ENCODE data around the gene CCL26. TPM values are rescaled to one million over a fixed set of nuclear protein-coding genes. Genes with fewer than 3 reads are reported as not detected.
"Not testable (repeated sequence)": the region's sequence is repeated elsewhere in the genome, so short reads cannot be mapped to it uniquely, and the experiment has no call there.

Gene CCL26
- total RNA-seq, 4 donors from 2014 or later: 3.8 to 6.3 TPM; not detected in 2

- H3K9me3 ChIP-seq: no peaks in the 10 kb centered on the region
- TF ChIP-seq CTCF (IDR thresholded peaks at IDR 0.05) (no peak), POLR2A (IDR thresholded peaks at IDR 0.05) (no peak), EP300 (IDR thresholded peaks at IDR 0.05) (no peak)
- no peak for DNase-seq (ENCODE audit: low spot score in 2 of 2)
- WGBS, 2 donors: 67 to 75% methylated on average over 12 of the region's 12 CpGs
- H3K4me1 ChIP-seq: peaks cover 0 to 19% (median 0%) of the 10 kb centered on the region in 4 donors
- H3K36me3 ChIP-seq: no peaks in the 10 kb centered on the region
- H3K4me3 ChIP-seq: no peak overlapping the region
- H3K27me3 ChIP-seq: no peaks in the 10 kb centered on the region
- no peak overlapping the region for H3K27ac ChIP-seq
Measured at GRCh38 chr7:75776295-75776971, 4.4 kb upstream of the CCL26 start.

GRCh38 chr7:75773958-75774357 lies 1.9 kb upstream of the CCL26 start:
- H3K27me3 ChIP-seq; H3K4me3 ChIP-seq; DNase-seq (ENCODE audit: low spot score in 2 of 2); H3K9me3 ChIP-seq; H3K27ac ChIP-seq; H3K36me3 ChIP-seq: not testable (repeated sequence)
- peaks cover 0 to 22% (median 0%) of the 10 kb centered on the region in 4 donors for H3K4me1 ChIP-seq
- WGBS, 2 donors: 87 to 88% methylated on average over 6 of the region's 6 CpGs

GRCh38 chr7:75771224-75771623 lies 787 bp downstream of the CCL26 start:
- Histone ChIP-seq H3K27ac (peak overlapping the region in 2 of 4 donors; percentile 74 to 80), H3K36me3 (no peaks in the 10 kb centered on the region), H3K4me1 (peaks cover 0 to 22% (median 0%) of the 10 kb centered on the region in 4 donors), H3K4me3 (no peak overlapping the region), H3K27me3 (no peaks in the 10 kb centered on the region), H3K9me3 (no peaks in the 10 kb centered on the region)
- no peak for DNase-seq (ENCODE audit: low spot score in 2 of 2)
- TF ChIP-seq EP300 (IDR thresholded peaks at IDR 0.05): no peak
- TF ChIP-seq CTCF (IDR thresholded peaks at IDR 0.05): no peak
- 92 to 95% methylated on average over 1 of the region's 1 CpG for WGBS, 2 donors

- Histone ChIP-seq H3K4me1 (peaks cover 0 to 6% (median 0%) of the 10 kb centered on the region in 4 donors), H3K27ac (no peak overlapping the region), H3K36me3 (no peaks in the 10 kb centered on the region), H3K4me3 (no peak overlapping the region), H3K27me3 (no peaks in the 10 kb centered on the region), H3K9me3 (no peaks in the 10 kb centered on the region)
- DNase-seq (ENCODE audit: low spot score in 2 of 2): no peak
- no peak for TF ChIP-seq POLR2A (IDR thresholded peaks at IDR 0.05)
- peak in 1 of 2 donors; percentile 37 for TF ChIP-seq EP300 (IDR thresholded peaks at IDR 0.05)
- peak; percentile 63 to 83 (median 78) for TF ChIP-seq CTCF (IDR thresholded peaks at IDR 0.05)
- WGBS, 2 donors: 20 to 26% methylated on average over 2 of the region's 2 CpGs
Measured at GRCh38 chr7:75762350-75762917, 9.6 kb downstream of the CCL26 start.

GRCh38 chr7:75761801-75762200 lies 10.2 kb downstream of the CCL26 start:
- WGBS, 2 donors: 88 to 97% methylated on average over 3 of the region's 3 CpGs
- not testable (repeated sequence) for H3K4me3 ChIP-seq; H3K27me3 ChIP-seq; H3K36me3 ChIP-seq; H3K9me3 ChIP-seq; DNase-seq (ENCODE audit: low spot score in 2 of 2); H3K4me1 ChIP-seq; H3K27ac ChIP-seq

- Histone ChIP-seq H3K27ac (no peak overlapping the region), H3K27me3 (no peaks in the 10 kb centered on the region), H3K4me1 (peaks cover 0 to 6% (median 0%) of the 10 kb centered on the region in 4 donors), H3K36me3 (no peaks in the 10 kb centered on the region), H3K9me3 (no peaks in the 10 kb centered on the region), H3K4me3 (no peak overlapping the region)
- TF ChIP-seq POLR2A (IDR thresholded peaks at IDR 0.05): no peak
- no peak for TF ChIP-seq EP300 (IDR thresholded peaks at IDR 0.05)
- TF ChIP-seq CTCF (IDR thresholded peaks at IDR 0.05): no peak
- WGBS, 2 donors: 71 to 92% methylated on average over 2 of the region's 2 CpGs
- no peak for DNase-seq (ENCODE audit: low spot score in 2 of 2)
Measured at GRCh38 chr7:75758491-75758890, 13.5 kb downstream of the CCL26 start.
